Coronary artery (tissue), 2 donors: Measurements from ENCODE around the gene PACC1.

Source experiments
- DNase-seq: peaks from one replicate; pipeline ENCODE4 v3.0.0-alpha.2; 2017; ENCODE audit warnings: low spot score
- H3K27ac ChIP-seq, 2 donors: fragments of 200-600 bp; sonication (generic); one replicate each; pipeline ENCODE4 v1.5.1; 2016 to 2019
- H3K4me3 ChIP-seq: fragments of 200-600 bp; sonication (generic); 2 replicates; pipeline ENCODE4 v1.5.1; 2016; ENCODE audit warnings: mild to moderate bottlenecking, moderate library complexity
- TF ChIP-seq, protein P1 (sequence below): fragments of 200-600 bp; sonication (generic); IDR thresholded peaks from one replicate; pipeline ENCODE4 v1.5.1; 2019; ENCODE audit warnings: antibody characterized with exemption

PACC1 gene

DNA sequence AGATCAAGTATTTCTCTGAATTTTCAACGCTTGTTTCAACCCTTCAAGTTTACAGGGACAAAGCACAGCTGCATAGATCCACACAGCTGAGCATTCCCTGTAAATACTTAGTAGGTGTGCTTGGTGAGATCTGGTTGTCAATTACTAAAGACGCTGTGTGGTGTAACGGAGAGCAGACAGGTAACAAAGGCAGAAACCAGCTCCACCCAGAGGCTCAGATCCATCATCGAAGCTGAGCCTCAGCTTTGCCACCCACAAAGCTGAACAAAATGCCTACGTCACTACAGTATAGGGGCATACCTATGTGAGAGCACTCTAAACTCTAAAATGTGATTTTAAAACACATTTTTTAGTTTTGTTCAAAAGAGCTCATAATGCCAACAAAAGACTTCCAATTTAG is 38.7 kb downstream of the PACC1 start:
- TF ChIP-seq, protein P1, sequence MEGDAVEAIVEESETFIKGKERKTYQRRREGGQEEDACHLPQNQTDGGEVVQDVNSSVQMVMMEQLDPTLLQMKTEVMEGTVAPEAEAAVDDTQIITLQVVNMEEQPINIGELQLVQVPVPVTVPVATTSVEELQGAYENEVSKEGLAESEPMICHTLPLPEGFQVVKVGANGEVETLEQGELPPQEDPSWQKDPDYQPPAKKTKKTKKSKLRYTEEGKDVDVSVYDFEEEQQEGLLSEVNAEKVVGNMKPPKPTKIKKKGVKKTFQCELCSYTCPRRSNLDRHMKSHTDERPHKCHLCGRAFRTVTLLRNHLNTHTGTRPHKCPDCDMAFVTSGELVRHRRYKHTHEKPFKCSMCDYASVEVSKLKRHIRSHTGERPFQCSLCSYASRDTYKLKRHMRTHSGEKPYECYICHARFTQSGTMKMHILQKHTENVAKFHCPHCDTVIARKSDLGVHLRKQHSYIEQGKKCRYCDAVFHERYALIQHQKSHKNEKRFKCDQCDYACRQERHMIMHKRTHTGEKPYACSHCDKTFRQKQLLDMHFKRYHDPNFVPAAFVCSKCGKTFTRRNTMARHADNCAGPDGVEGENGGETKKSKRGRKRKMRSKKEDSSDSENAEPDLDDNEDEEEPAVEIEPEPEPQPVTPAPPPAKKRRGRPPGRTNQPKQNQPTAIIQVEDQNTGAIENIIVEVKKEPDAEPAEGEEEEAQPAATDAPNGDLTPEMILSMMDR = no peak
- no peak overlapping the region for H3K4me3 ChIP-seq
- no peak for DNase-seq
- no peak overlapping the region for H3K27ac ChIP-seq

DNA sequence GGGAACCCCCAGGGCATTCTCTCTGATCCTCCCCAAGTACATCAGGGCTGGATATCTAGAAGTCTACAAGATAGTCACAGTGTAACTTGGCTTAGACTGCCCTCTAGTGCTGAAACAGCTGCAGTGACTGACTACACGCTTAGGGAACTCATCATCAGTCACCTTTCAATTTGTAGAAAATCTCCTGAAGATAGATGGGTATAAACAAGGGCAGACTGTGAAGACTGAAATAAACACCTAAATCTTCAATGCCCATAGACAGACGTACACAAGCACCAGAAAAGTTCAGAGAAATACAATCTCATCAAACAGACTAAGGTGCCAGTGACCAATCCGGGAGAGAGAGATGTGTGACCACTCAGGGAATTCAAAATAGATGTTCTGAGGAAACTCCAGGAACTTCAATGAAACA is 46.6 kb downstream of the PACC1 start:
- DNase-seq = no peak
- peak overlapping the region in 1 of 2 donors; percentile 51 for H3K27ac ChIP-seq
- no peak overlapping the region for H3K4me3 ChIP-seq
- TF ChIP-seq, protein P1 = peak; percentile 75

DNA sequence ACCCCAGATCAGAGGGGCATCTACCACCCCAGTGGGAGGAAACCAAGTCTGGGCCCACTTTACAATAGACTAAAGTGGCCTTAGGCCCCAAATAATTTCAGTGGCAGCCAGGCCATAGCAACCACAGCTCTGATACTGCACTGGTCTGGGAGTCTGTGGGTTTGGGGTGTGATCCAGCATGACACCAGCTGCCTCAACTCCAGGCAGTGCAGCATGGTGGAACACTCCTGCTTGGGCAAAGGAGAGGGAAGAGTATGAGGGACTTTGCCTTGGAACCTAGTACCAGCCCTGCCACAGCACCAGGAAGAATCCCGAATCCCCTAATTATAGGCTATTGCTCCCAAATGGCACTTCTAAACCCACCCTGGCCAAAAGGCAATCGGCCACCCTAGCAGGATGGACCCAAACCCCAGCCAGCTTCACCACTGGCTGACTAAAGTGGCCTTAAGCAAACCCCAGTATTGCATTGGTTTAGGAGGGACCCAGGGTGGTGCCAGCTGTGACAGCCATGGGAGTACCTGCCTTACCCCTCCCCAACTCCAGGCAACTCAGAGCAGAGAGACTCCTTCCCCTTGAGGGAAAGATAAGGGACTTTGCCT is 47.1 kb downstream of the PACC1 start:
- no peak overlapping the region for H3K4me3 ChIP-seq
- DNase-seq = no peak
- peak overlapping the region in 1 of 2 donors; percentile 51 for H3K27ac ChIP-seq
- TF ChIP-seq, protein P1 = no peak

DNA sequence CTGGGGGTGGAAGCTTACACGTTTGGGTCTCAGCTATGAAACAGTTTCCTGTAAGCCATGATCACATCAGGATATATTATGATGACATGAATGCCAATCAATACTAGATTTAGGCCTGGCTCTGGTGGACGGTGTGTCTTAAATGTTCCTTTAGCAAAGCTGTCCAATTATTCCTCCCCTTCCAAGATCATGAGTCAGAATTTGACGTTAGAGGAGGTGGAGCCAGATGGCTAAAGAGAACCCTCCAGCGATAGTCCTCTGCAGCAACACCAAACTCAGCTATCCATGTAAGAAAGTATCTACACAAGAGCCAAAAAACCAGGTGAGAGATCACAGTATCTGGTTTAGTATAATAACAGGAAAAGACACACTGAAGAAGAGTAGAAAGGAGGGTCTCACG is 47.8 kb downstream of the PACC1 start:
- TF ChIP-seq, protein P1 = no peak
- no peak for DNase-seq
- Histone ChIP-seq H3K4me3 (no peak overlapping the region), H3K27ac (peak overlapping the region; percentile 4 to 51)

DNA sequence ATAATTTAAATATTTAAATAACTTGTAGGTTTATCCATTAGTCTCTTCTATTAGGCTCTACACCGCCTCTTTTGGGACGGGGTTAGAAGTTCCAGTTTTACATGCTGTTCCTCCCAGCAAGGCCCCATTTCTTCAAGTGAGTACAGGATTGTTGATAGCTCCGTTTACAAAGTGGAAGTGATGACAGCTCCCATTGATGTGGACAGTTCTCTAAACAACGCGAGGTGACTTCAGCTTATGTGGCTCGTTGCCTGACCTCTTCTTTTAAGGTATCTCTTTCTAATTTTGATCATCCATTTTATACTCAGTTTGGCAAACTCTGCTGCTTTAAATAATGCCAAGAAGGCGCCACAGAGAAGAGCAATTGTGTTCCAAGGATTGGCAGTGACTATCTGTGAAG is 49.7 kb downstream of the PACC1 start:
- H3K27ac ChIP-seq = no peak overlapping the region
- DNase-seq = no peak
- TF ChIP-seq, protein P1 = no peak
- no peak overlapping the region for H3K4me3 ChIP-seq

DNA sequence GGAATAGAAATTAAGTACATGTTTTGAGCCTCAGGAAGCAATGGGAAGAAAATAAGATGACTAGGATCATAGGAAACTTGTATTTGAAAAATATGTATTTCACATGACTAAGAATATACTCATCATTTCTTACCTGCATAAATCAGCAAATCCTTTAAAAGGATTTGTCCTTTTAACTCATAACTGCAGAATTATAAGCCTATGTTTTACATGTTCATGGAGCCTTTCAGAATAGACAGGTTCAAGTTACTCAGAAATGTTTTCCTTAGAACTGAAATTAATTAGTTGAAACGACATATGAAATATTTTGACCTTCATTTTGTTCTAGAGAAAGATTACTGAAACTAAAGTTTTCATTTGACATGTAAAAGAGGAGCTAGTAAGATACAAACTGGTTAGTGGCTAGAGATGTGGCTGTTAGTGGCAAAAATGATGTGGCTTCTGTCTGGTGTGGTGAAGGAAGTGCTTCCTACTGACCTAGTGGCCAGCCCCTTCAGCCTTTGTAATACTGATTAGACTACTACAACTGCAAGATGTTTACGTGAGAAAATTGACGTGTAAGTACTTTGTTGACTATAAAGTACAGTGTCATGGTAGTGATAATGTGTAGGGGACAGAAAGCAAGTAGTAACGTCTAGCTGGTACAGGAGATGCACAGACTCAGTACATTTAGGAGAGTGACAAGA is 54.7 kb downstream of the PACC1 start:
- no peak overlapping the region for H3K27ac ChIP-seq
- TF ChIP-seq, protein P1 = no peak
- DNase-seq = no peak
- H3K4me3 ChIP-seq = no peak overlapping the region
